SK-N-SH (cell line): ENCODE measurements around the gene AFF1. TPM values are rescaled to one million over a fixed set of nuclear protein-coding genes. Genes with fewer than 3 reads are reported as not detected.

ENCODE experiments used
- CTCF ChIA-PET: fragments of 300-600, 350-600 bp; formaldehyde crosslinking; extraction: SDS; loops from one replicate; lab custom pipeline; 2021; lab: Yijun Ruan, JAX
- POLR2A ChIA-PET: fragments of 350-600 bp; sonication (Branson Sonifier 250); formaldehyde crosslinking; extraction: SDS; loops from one replicate; lab custom pipeline; 2020; ENCODE audit warnings: antibody characterized with exemption, inconsistent platforms; lab: Yijun Ruan, JAX
- DNase-seq: peaks from one replicate; pipeline ENCODE4 v3.0.0; 2012
- H2AFZ ChIP-seq: fragments of 200-600 bp; sonication (generic); 2 replicates; pipeline ENCODE4 v1.8.1; 2016; ENCODE audit warnings: antibody characterized with exemption, mild to moderate bottlenecking, low read depth
- H3F3A ChIP-seq: fragments of 200-600 bp; sonication (generic); replicated peaks from 2 replicates; pipeline ENCODE3; 2016; ENCODE audit warnings: antibody characterized with exemption, mild to moderate bottlenecking; ENCODE audit not compliant: insufficient read depth
- H3K27ac ChIP-seq, 2 experiments: fragments of 200-500 bp in 1 of 2; fragments of 200-600 bp in 1 of 2; sonication (Bioruptor generic) in 1 of 2; sonication (generic), shearing (Covaris generic) in 1 of 2; 2 replicates each; pipeline versions ENCODE4 v1.5.1 to v1.6.1; 2014 to 2016; ENCODE audit warnings: low read depth in 2 of 2, inconsistent platforms in 1 of 2, low read length in 1 of 2, mild to moderate bottlenecking in 1 of 2, mixed read lengths in 1 of 2
- H3K27me3 ChIP-seq: fragments of 200-600 bp; sonication (generic), shearing (Covaris generic); 2 replicates; pipeline ENCODE4 v1.6.1; 2016; ENCODE audit warnings: mixed run types; ENCODE audit not compliant: insufficient read depth
- H3K36me3 ChIP-seq, 2 experiments: fragments of 200-500 bp in 1 of 2; fragments of 200-600 bp in 1 of 2; sonication (Bioruptor generic) in 1 of 2; sonication (generic) in 1 of 2; replicated peaks in 1 of 2; 2 replicates each; pipeline versions ENCODE3 to v1.5.1; 2014 to 2016; ENCODE audit warnings: low read length in 1 of 2, mild to moderate bottlenecking in 1 of 2; ENCODE audit not compliant: insufficient read depth in 2 of 2, control insufficient read depth in 1 of 2
- H3K4me1 ChIP-seq, 2 experiments: fragments of 200-500 bp in 1 of 2; fragments of 200-600 bp in 1 of 2; sonication (Bioruptor generic) in 1 of 2; sonication (generic), shearing (Covaris generic) in 1 of 2; 2 replicates each; pipeline versions ENCODE4 v1.5.1 to v1.6.1; 2014 to 2016; ENCODE audit warnings: low read depth in 1 of 2, low read length in 1 of 2, mixed run types in 1 of 2; ENCODE audit not compliant: insufficient read depth in 2 of 2, control insufficient read depth in 1 of 2
- H3K4me2 ChIP-seq: fragments of 200-600 bp; sonication (generic), shearing (Covaris generic); 2 replicates; pipeline ENCODE4 v1.6.1; 2017; ENCODE audit warnings: mixed run types
- H3K4me3 ChIP-seq, 2 experiments: fragments of 200-500 bp in 1 of 2; fragments of 200-600 bp in 1 of 2; sonication (Bioruptor generic) in 1 of 2; sonication (generic), shearing (Covaris generic) in 1 of 2; 2 replicates each; pipeline versions ENCODE4 v1.5.1 to v1.8.1; 2014 to 2016; ENCODE audit warnings: low read depth in 2 of 2, inconsistent platforms in 1 of 2, low read length in 1 of 2, mild to moderate bottlenecking in 1 of 2, mixed read lengths in 1 of 2, moderate library complexity in 1 of 2
- H3K79me2 ChIP-seq: fragments of 200-600 bp; sonication (generic); 2 replicates; pipeline ENCODE4 v1.8.1; 2017; ENCODE audit warnings: mild to moderate bottlenecking; ENCODE audit not compliant: insufficient read depth
- H3K9ac ChIP-seq: fragments of 200-600 bp; sonication (generic); 2 replicates; pipeline ENCODE4 v1.6.1; 2017; ENCODE audit warnings: mixed run types
- H3K9me2 ChIP-seq: fragments of 200-600 bp; sonication (generic); 2 replicates; pipeline ENCODE4 v1.6.1; 2017; ENCODE audit warnings: mixed run types
- H3K9me3 ChIP-seq: fragments of 200-600 bp; sonication (generic); 2 replicates; pipeline ENCODE4 v1.6.1; 2017; ENCODE audit warnings: mixed run types, mild to moderate bottlenecking, moderate library complexity
- H4K20me1 ChIP-seq: fragments of 200-600 bp; sonication (generic); 2 replicates; pipeline ENCODE4 v1.6.1; 2017; ENCODE audit warnings: mild to moderate bottlenecking, mixed run types; ENCODE audit not compliant: insufficient read depth
- CTCF ChIP-seq: fragments of 200-600 bp; sonication (generic); IDR thresholded peaks from 2 replicates; pipeline ENCODE4 v1.6.1; 2017; ENCODE audit warnings: antibody characterized with exemption, mild to moderate bottlenecking, moderate library complexity
- EZH2phosphoT487 ChIP-seq: fragments of 200-600 bp; sonication (generic); IDR thresholded peaks from 2 replicates; pipeline ENCODE4 v1.6.1; 2017; ENCODE audit warnings: low read depth, mixed run types, mild to moderate bottlenecking, antibody characterized with exemption, moderate library complexity, borderline replicate concordance
- MAX ChIP-seq: IDR thresholded peaks from 2 replicates; pipeline ENCODE4 v1.4.0; 2012; ENCODE audit warnings: low read depth
- RFX5 ChIP-seq: IDR thresholded peaks from 2 replicates; pipeline ENCODE4 v1.6.1; 2012; ENCODE audit warnings: mild to moderate bottlenecking, improper control_type of control experiment, low read length
- RXRA ChIP-seq: IDR thresholded peaks from 2 replicates; pipeline ENCODE4 v1.4.0; 2012; ENCODE audit warnings: low read depth, mild to moderate bottlenecking, borderline replicate concordance
- TCF12 ChIP-seq: IDR thresholded peaks from 2 replicates; pipeline ENCODE4 v1.4.0; 2012
- USF1 ChIP-seq: IDR thresholded peaks from 2 replicates; pipeline ENCODE4 v1.4.0; 2012; ENCODE audit warnings: low read depth, borderline replicate concordance
- ZBTB33 ChIP-seq: IDR thresholded peaks from 2 replicates; pipeline ENCODE4 v1.4.0; 2012; ENCODE audit warnings: low read depth, borderline replicate concordance
- WGBS: methylation state at CpG from one replicate; pipeline ENCODE4 v1.1.6; 2017; ENCODE audit warnings: low lambda C conversion rate; 5-methylcytosine and 5-hydroxymethylcytosine counted together
- polyA plus RNA-seq, 3 experiments: library from polyadenylated mRNA; depleted of rRNA; stranded (reverse); fragments of >200 nt; gene quantifications; 2 replicates each; pipeline ENCODE4 v1.2.3, GENCODE V29; 2012

The AFF1 gene
- polyA plus RNA-seq, 1 of the 3 experiments (the other 2 are of a cell fraction): 2.7 TPM

- 91% methylated on average over 7 of the region's 7 CpGs for WGBS
- ChIA-PET POLR2A (no interaction called here), CTCF (interaction anchor here (1.5 to 1.7 kb wide), 3 partner anchors 8 to 179 kb away, joined by 4 to 7 read pairs (median 6); no protein-coding TSS in a partner anchor)
- H3K27me3 ChIP-seq: no peaks in the 10 kb centered on the region
- H4K20me1 ChIP-seq: no peaks in the 10 kb centered on the region
- no peak overlapping the region for H3K4me3 ChIP-seq
- H3K27ac ChIP-seq: no peak overlapping the region
- H3K9me3 ChIP-seq: no peaks in the 10 kb centered on the region
- no peaks in the 10 kb centered on the region for H3K79me2 ChIP-seq
- no peaks in the 10 kb centered on the region for H3K36me3 ChIP-seq
- H3F3A ChIP-seq: peaks cover 11% of the 10 kb centered on the region
- no peak overlapping the region for H3K9ac ChIP-seq
- no peak for DNase-seq
- H3K9me2 ChIP-seq: no peaks in the 10 kb centered on the region
- H3K4me1 ChIP-seq: peaks cover 3 to 10% of the 10 kb centered on the region in 2 experiments
- TF ChIP-seq ZBTB33: no peak
- H3K4me2 ChIP-seq: no peak overlapping the region
- H2AFZ ChIP-seq: no peak overlapping the region
Measured at GRCh38 chr4:87101543-87102199, 166.9 kb downstream of the AFF1 start.

GRCh38 chr4:87103086-87103485, 168.3 kb downstream of the AFF1 start:
- no peak overlapping the region for H3K4me3 ChIP-seq
- H4K20me1 ChIP-seq: no peaks in the 10 kb centered on the region
- DNase-seq: no peak
- TF ChIP-seq CTCF: no peak
- no peak for TF ChIP-seq TCF12
- TF ChIP-seq ZBTB33: no peak
- no peak for TF ChIP-seq RXRA
- TF ChIP-seq USF1: no peak
- TF ChIP-seq RFX5: no peak
- no peak for TF ChIP-seq EZH2phosphoT487
- no peak for TF ChIP-seq MAX
- H3K79me2 ChIP-seq: no peaks in the 10 kb centered on the region
- H3F3A ChIP-seq: peaks cover 18% of the 10 kb centered on the region
- peaks cover 6 to 16% of the 10 kb centered on the region in 2 experiments for H3K4me1 ChIP-seq
- peak overlapping the region; percentile 61; the same call in 1 of the 2 replicates for H3K9ac ChIP-seq
- peak overlapping the region; percentile 65; the same call in 1 of the 2 replicates for H3K4me2 ChIP-seq
- no peaks in the 10 kb centered on the region for H3K9me2 ChIP-seq
- H3K9me3 ChIP-seq: no peaks in the 10 kb centered on the region
- no peaks in the 10 kb centered on the region for H3K36me3 ChIP-seq
- H3K27ac ChIP-seq: peak overlapping the region; percentile 62 to 95; a peak in 3 of 4 replicates
- 49% methylated on average over 1 of the region's 1 CpG for WGBS
- no peaks in the 10 kb centered on the region for H3K27me3 ChIP-seq
- ChIA-PET CTCF (interaction anchor here (1.6 to 1.7 kb wide), 3 partner anchors 10 to 190 kb away, joined by 3 to 7 read pairs (median 6); no protein-coding TSS in a partner anchor), POLR2A (interaction anchor here (0.6 kb wide), 1 partner anchor 11 kb away, joined by 5 read pairs; no protein-coding TSS in a partner anchor)
- H2AFZ ChIP-seq: no peak overlapping the region
